Peyer's patch (tissue), 4 donors: ENCODE results near the gene ANKRD30A.

Source experiments
- POLR2A ChIP-seq, 2 donors: fragments of 450-650 bp; IDR thresholded peaks; one replicate each; pipeline ENCODE4 v1.5.1; 2017; ENCODE audit warnings: antibody characterized with exemption in 2 of 2, mild to moderate bottlenecking in 2 of 2, moderate library complexity in 2 of 2
- TF ChIP-seq, protein P1 (sequence below), 6 experiments: fragments of 450-650 bp in 4 of 6; fragments of 200-600 bp in 2 of 6; sonication (generic) in 1 of 6; IDR thresholded peaks; one replicate each; pipeline ENCODE4 v1.5.1; 2017 to 2019; ENCODE audit warnings: antibody characterized with exemption in 6 of 6, mild to moderate bottlenecking in 3 of 6, moderate library complexity in 1 of 6

DNA sequence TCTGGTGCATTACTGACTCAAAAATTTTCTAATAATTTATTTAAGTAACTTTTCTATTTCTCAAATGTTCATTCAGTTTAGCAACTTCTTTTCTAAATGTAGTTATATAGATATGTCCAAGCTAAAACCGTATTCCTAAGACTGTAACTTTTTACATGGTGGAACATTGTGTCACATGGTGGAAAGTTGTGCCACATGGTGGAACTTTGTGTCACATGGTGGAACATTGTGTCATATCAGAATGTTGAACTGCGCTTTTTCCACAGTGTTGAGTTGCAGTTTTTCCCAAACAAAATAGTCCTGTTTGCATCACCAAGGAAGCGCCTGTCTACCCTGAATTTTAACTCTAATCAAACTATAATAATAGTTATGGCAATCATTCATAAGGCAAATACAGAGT is 109.3 kb downstream of the ANKRD30A start:
- TF ChIP-seq POLR2A (IDR thresholded peaks at IDR 0.05), result no peak
- TF ChIP-seq, protein P1, sequence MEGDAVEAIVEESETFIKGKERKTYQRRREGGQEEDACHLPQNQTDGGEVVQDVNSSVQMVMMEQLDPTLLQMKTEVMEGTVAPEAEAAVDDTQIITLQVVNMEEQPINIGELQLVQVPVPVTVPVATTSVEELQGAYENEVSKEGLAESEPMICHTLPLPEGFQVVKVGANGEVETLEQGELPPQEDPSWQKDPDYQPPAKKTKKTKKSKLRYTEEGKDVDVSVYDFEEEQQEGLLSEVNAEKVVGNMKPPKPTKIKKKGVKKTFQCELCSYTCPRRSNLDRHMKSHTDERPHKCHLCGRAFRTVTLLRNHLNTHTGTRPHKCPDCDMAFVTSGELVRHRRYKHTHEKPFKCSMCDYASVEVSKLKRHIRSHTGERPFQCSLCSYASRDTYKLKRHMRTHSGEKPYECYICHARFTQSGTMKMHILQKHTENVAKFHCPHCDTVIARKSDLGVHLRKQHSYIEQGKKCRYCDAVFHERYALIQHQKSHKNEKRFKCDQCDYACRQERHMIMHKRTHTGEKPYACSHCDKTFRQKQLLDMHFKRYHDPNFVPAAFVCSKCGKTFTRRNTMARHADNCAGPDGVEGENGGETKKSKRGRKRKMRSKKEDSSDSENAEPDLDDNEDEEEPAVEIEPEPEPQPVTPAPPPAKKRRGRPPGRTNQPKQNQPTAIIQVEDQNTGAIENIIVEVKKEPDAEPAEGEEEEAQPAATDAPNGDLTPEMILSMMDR (IDR thresholded peaks at IDR 0.05), result no peak
